ENCODE measurements around the gene LYRM1.

DNA sequence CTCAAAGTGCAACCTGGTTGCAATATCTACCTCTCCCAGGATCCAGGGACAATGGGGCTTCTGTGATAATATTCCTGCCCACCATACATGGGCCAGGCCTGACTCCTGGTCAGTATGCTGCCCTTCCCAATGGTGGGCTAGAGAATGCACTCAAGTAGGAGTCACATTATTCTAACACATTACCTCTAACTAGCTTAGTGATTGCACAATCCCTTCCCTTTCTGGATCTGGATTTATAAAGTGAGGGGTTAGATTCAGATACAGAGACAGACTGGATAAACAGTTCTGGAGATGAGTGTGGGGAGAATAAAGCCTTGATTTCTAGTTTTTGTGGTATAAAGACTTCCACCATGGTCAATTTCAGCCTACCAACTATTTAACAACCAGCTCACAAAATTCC is 33.0 kb downstream of the LYRM1 start:
- TF ChIP-seq, protein P1, sequence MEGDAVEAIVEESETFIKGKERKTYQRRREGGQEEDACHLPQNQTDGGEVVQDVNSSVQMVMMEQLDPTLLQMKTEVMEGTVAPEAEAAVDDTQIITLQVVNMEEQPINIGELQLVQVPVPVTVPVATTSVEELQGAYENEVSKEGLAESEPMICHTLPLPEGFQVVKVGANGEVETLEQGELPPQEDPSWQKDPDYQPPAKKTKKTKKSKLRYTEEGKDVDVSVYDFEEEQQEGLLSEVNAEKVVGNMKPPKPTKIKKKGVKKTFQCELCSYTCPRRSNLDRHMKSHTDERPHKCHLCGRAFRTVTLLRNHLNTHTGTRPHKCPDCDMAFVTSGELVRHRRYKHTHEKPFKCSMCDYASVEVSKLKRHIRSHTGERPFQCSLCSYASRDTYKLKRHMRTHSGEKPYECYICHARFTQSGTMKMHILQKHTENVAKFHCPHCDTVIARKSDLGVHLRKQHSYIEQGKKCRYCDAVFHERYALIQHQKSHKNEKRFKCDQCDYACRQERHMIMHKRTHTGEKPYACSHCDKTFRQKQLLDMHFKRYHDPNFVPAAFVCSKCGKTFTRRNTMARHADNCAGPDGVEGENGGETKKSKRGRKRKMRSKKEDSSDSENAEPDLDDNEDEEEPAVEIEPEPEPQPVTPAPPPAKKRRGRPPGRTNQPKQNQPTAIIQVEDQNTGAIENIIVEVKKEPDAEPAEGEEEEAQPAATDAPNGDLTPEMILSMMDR (IDR thresholded peaks at IDR 0.05; ENCODE audit: insufficient read depth, low read length, poor library complexity, severe bottlenecking), result no peak
- no peak for TF ChIP-seq EZH2phosphoT487 (conservative IDR thresholded peaks at IDR 0.05; ENCODE audit: low read length)
